ENCODE results near the gene PIGT. TPM values are rescaled to one million over a fixed set of nuclear protein-coding genes. Genes with fewer than 3 reads are reported as not detected.

PIGT gene
- total RNA-seq, result 12.0 TPM

DNA sequence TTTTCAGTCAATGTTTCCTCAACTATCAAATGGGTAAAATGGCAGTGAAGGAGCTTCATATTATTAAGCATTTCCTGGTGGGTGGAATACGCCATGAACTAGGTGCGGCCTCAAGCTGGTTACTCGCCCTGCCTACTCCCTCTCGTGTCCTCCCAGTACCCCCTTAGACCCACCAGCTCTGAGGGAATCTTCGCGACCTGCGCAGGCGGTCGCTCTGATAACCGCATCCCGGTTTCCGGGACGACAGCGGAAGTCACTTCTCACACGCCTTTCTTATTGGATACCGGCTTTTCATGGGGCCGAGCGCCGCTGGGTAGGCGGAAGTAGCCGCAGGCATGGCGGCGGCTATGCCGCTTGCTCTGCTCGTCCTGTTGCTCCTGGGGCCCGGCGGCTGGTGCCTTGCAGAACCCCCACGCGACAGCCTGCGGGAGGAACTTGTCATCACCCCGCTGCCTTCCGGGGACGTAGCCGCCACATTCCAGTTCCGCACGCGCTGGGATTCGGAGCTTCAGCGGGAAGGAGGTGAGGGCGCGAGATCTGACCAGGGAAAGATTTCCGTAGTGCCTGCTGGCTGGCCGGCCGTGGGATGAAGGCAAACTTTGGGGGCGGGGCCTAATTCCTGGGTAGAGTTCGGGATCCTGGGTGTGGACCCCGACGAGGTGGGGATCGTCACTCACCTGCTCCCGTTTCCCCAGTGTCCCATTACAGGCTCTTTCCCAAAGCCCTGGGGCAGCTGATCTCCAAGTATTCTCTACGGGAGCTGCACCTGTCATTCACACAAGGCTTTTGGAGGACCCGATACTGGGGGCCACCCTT is at the start of gene PIGT:
PIGT (plus strand) TSS at position 320 of the 816 bp plus-strand sequence; CDS start at position 336, 16 bp downstream.
- peak; percentile 84 for DNase-seq

DNA sequence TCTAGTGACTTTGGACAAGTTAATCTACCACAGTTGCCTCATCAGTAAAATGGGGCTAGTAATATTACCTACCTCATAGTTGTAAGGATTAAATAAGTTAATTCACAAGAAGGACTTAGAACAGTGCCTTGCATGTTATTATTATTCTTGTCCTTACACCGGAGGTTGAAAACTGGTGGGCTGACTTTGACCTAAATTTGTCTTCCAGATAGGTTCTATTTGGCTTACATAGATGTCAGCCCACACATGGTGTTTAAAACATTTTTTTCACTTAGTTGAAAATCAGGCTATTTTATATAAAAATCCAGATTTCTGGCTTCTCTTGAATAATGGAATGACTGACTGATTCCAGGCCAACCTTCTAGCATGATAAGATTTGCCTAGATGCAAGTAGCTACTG is 49.7 kb upstream of the PIGT start:
- no peak for DNase-seq

DNA sequence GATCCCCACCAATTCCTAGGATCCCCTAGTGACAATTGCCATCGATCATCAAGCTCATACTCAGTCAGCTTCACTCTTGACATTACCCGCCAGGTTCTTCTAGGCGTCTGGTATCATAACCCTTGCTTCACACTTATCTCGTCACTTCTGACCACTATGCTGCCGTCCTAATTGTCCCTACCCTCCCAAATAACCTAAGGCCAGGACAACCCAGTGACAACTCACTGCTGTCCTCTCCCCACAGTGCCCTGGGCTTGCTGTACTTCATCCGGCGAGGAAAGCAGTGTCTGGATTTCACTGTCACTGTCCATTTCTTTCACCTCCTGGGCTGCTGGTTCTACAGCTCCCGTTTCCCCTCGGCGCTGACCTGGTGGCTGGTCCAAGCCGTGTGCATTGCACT is 49.3 kb upstream of the PIGT start:
- no peak for DNase-seq

DNA sequence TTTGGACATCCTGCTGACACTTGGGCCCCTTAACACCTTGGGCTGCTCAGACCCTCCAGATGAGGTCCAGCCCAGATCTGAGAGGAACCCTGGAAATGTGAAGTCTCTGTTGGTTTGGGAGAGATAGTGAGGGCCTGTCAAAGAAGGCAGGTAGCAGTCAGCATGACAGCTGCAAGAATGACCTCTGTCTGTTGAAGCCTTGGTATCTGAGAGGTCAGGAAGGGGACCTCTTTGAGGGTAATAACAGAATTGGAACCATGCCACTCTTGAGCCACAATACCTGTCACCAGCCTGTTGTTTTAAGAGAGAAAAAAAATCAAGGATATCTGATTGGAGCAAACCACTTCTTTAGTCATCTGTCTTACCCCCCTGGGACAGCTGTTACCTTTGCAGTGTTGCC is 48.8 kb upstream of the PIGT start:
- DNase-seq, result no peak

- no peak for DNase-seq
Observed at GRCh38 chr20:45368221-45368980, 47.5 kb upstream of the PIGT start.

DNA sequence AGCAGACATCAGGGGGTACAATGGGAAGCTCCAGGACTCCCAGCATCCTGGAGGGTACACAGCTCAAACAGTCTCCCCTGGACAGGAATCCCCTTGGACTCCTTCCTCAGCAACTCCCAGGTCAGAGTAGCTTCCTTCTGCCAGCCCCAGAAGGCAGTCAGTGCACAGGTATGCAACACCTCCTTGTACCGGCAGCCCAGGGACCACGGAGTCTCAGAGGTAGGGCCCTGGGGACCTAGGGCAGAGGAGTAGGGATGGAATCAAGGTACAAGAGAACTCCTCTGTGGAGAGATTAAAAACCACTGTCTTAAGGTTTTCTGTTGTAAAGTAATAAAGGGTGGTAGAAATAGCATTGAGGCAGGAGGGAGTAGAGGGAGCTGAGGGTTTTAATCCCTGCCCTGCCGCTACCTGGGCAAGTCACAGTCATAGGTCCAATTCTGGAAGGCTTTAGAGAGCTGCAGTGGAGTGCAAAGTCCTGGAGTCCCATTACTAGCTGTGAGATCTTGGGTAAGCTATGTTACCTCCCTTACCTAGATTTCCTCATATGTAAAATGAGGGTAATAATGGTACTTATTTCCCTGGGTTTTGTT is 45.3 kb upstream of the PIGT start:
- no peak for DNase-seq

GRCh38 chr20:45372241-45372640 is 43.7 kb upstream of the PIGT start:
- DNase-seq, result no peak

- peak; percentile 43 for DNase-seq
Observed at GRCh38 chr20:45372646-45373352, 43.1 kb upstream of the PIGT start.

GRCh38 chr20:45373353-45374100 is 42.4 kb upstream of the PIGT start:
- DNase-seq, result peak; percentile 74

- DNase-seq, result no peak
Observed at GRCh38 chr20:45374101-45374467, 41.9 kb upstream of the PIGT start.

GRCh38 chr20:45374966-45375365 is 41.0 kb upstream of the PIGT start:
- no peak for DNase-seq

- no peak for DNase-seq
Observed at GRCh38 chr20:45377269-45377668, 38.7 kb upstream of the PIGT start.

DNA sequence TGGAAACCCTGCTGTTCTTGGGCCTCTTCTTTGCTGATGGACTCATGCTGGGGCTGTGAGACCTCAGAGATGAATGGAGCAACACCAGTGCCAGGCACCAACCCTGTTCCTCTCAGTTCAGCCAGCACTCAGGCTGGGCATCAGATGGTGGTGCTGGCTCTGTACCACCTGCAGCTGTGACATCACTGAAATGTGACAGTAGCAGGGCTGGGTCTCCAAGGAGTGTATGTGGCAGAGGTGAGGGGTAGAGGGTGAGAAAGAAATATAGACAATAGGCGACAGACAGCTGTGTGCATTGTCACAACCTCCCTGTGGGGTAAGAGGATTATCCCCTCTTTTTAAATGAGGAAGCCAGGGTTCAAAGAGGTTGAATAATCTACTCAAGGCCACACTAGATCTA is 37.8 kb upstream of the PIGT start, which contains the start of gene TP53TG5:
TP53TG5 (minus strand) TSS at position 135 of the 400 bp plus-strand sequence; CDS start at position 46, 89 bp downstream.
- DNase-seq, result peak; percentile 51

DNA sequence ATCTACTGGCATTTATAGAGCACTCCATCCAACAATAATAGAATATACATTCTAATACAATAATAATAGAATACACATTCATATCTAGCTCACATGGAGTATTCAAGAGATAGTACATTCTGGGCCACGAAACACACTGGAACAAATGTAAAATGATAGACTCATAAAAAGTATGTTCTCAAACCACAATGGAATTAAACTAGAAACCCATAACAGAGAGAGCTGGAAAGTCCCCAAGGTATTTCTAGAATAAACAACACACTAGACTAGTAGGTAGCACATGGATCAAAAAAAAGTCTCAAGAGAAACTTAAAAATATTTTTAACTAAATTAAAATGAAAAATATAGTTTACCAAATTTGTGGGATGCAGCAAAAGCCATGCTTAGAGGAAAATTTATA is 28.7 kb upstream of the PIGT start:
- no peak for DNase-seq

- no peak for DNase-seq
Observed at GRCh38 chr20:45390931-45391330, 25.0 kb upstream of the PIGT start.

DNA sequence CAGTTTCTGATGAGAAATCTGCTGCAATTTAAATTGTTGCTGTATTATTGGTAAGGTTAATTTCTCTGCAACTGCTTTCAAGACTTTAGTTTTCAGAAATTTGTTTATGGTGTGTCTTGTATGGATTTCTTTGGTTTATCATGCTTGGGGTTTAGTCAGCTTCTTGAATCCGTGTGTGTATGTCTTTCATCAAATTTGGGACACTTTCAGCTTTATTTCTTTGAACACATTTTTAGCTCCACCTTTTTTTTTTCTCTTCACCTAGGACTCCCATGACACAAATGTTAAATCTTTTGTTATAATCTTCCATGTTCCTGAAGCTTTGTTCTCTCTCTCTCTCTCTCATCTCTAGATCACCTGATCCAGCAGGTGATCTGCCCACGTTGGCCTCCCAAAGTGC is 24.4 kb upstream of the PIGT start:
- no peak for DNase-seq

- DNase-seq, result no peak
Observed at GRCh38 chr20:45392733-45393132, 23.2 kb upstream of the PIGT start.

- DNase-seq, result no peak
Observed at GRCh38 chr20:45394221-45395113, 21.5 kb upstream of the PIGT start.

- DNase-seq, result no peak
Observed at GRCh38 chr20:45395114-45395415, 20.9 kb upstream of the PIGT start.

DNA sequence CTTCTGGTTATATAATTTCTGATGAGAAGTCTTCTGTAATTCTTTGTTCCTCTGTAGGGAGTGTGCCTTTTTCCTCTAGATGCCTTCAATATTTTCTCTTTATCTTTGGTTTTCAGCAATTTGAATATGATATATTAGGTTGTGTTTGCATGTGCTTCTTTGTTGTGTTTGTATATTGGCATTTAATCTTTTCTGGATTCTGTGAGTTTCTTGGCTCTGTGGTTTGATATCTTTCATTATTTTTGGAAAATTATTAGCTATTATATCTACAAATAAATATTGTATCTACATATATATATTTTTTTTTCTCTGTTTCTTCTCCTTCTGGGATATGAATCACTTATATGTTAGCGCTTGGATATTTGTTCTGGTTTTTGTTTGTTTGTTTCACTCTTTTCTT is 16.9 kb upstream of the PIGT start:
- no peak for DNase-seq

Data from occipital lobe (tissue), 2 donors.